Cardiac muscle cell (in vitro differentiated cells and primary cell): ENCODE data around the gene WDFY4. TPM values are rescaled to one million over a fixed set of nuclear protein-coding genes. Genes with fewer than 3 reads are reported as not detected.

Source experiments
- DNase-seq, 2 donors: peaks; one replicate each; pipeline versions ENCODE4 v3.0.0 to v3.0.0-alpha.2; 2010 to 2017; ENCODE audit warnings: low read depth in 1 of 2, low spot score in 1 of 2
- H3K27ac ChIP-seq: fragments of 200-600 bp; sonication (generic); 2 replicates; pipeline ENCODE4 v1.5.1; 2016
- H3K27me3 ChIP-seq: fragments of 200-600 bp; sonication (generic); 2 replicates; pipeline ENCODE4 v1.6.0; 2016; ENCODE audit warnings: control low read depth
- H3K36me3 ChIP-seq: fragments of 200-600 bp; sonication (generic); 2 replicates; pipeline ENCODE4 v1.5.1; 2016; ENCODE audit warnings: control low read depth
- H3K4me1 ChIP-seq: fragments of 200-600 bp; sonication (generic); 2 replicates; pipeline ENCODE4 v1.8.1; 2017; ENCODE audit warnings: low read depth, mild to moderate bottlenecking, mixed run types
- H3K4me3 ChIP-seq: fragments of 200-600 bp; sonication (generic); 2 replicates; pipeline ENCODE4 v1.5.1; 2016; ENCODE audit warnings: mild to moderate bottlenecking
- H3K9me3 ChIP-seq: fragments of 200-600 bp; sonication (generic); 2 replicates; pipeline ENCODE4 v1.5.1; 2017; ENCODE audit warnings: low read depth, mild to moderate bottlenecking, control low read depth
- polyA plus RNA-seq: library from polyadenylated mRNA; unstranded; fragments of >200 nt; fragmentation: Nextera tagmentation; extraction: Ambion mirVana; gene quantifications from 2 replicates; pipeline ENCODE4 v1.2.1, GENCODE V29; 2016
- total RNA-seq: library from RNA; depleted of rRNA; stranded (reverse); fragments of >200 nt; gene quantifications from 2 replicates; pipeline ENCODE4 v1.2.3, GENCODE V29; 2016
- TF ChIP-seq, protein P1 (sequence below): IDR thresholded peaks from 2 replicates; pipeline ENCODE4 v1.5.1; 2012; ENCODE audit warnings: low read depth, mild to moderate bottlenecking, low read length

WDFY4 gene
- total and polyA plus RNA-seq, 2 experiments from 2014 or later, result not detected

DNA sequence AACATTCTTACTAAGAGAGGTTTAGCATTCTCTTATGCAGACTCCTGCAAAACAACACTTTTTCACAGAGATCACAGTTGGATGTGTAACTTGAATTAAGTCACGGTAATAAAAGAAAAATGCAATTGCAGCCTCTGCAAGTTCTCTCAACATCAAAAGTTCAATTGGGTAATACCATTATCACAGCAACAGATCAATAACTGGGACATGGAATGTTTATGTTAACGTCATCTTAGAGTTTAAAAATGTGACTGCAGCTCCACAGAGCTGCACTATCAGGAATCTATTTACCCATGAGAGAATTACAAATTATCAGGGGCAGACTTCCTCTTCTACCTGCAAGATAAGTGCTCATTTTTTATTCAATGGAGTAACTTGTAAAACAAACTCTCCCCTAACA is 344.0 kb downstream of the WDFY4 start:
- TF ChIP-seq, protein P1, sequence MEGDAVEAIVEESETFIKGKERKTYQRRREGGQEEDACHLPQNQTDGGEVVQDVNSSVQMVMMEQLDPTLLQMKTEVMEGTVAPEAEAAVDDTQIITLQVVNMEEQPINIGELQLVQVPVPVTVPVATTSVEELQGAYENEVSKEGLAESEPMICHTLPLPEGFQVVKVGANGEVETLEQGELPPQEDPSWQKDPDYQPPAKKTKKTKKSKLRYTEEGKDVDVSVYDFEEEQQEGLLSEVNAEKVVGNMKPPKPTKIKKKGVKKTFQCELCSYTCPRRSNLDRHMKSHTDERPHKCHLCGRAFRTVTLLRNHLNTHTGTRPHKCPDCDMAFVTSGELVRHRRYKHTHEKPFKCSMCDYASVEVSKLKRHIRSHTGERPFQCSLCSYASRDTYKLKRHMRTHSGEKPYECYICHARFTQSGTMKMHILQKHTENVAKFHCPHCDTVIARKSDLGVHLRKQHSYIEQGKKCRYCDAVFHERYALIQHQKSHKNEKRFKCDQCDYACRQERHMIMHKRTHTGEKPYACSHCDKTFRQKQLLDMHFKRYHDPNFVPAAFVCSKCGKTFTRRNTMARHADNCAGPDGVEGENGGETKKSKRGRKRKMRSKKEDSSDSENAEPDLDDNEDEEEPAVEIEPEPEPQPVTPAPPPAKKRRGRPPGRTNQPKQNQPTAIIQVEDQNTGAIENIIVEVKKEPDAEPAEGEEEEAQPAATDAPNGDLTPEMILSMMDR, result no peak
- Histone ChIP-seq H3K36me3 (no peaks in the 10 kb centered on the region), H3K27ac (no peak overlapping the region), H3K27me3 (no peaks in the 10 kb centered on the region), H3K4me1 (no peaks in the 10 kb centered on the region), H3K9me3 (no peaks in the 10 kb centered on the region), H3K4me3 (no peak overlapping the region)
- no peak for DNase-seq

DNA sequence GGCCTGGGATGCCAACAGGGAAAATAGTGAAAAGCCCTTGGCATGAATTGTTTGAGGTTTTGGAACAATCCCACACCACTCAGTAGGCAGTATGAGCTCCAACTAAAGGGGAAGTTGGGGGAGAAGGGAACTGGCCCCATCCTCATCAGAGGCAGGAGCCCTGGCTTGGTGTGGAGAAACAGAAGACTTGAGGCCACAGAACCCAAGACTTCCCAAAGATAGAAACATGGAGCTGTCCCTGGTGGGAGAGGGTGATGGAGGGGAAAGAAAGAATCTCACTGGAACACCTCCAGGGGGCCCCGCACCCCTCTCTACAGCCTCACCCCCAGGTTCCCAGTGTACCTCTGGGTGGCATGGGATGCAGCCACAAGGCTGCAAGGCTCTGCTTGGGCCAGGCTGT is 345.0 kb downstream of the WDFY4 start:
- Histone ChIP-seq H3K36me3 (no peaks in the 10 kb centered on the region), H3K4me3 (no peak overlapping the region), H3K27me3 (no peaks in the 10 kb centered on the region), H3K9me3 (no peaks in the 10 kb centered on the region), H3K4me1 (no peaks in the 10 kb centered on the region), H3K27ac (no peak overlapping the region)
- no peak for DNase-seq
- TF ChIP-seq, protein P1, result no peak

Other genes starting within 250 kb of the WDFY4 start
- 3.2 and 4.9 TPM in 2 replicates for gene ARHGAP22, start 79.8 kb upstream of the WDFY4 start, total RNA-seq
- 1.6 and 7.8 TPM in 2 replicates for gene ARHGAP22, start 79.8 kb upstream of the WDFY4 start, polyA plus RNA-seq